IMR-90 (cell line): ENCODE data around the gene DNAJC4.

Experiments used
- BHLHE40 ChIP-seq: fragments of 150-350 bp; IDR thresholded peaks from 2 replicates; pipeline ENCODE4 v1.6.1; 2016; ENCODE audit warnings: mild to moderate bottlenecking, low read depth, low read length
- CEBPB ChIP-seq: IDR thresholded peaks from 2 replicates; pipeline ENCODE4 v1.6.1; 2012; ENCODE audit warnings: low read depth, low read length, improper control_type of control experiment
- CHD1 ChIP-seq: IDR thresholded peaks from 2 replicates; pipeline ENCODE4 v1.6.1; 2012; ENCODE audit warnings: low read depth, low read length, improper control_type of control experiment
- MAZ ChIP-seq: IDR thresholded peaks from 2 replicates; pipeline ENCODE4 v1.6.1; 2012; ENCODE audit warnings: low read depth, mild to moderate bottlenecking, low read length, improper control_type of control experiment, moderate library complexity, borderline replicate concordance
- NFE2L2 ChIP-seq: fragments of 150-350 bp; IDR thresholded peaks from 2 replicates; pipeline ENCODE4 v1.6.1; 2016; ENCODE audit warnings: low read depth, mild to moderate bottlenecking, low read length
- POLR2A ChIP-seq: IDR thresholded peaks from 2 replicates; pipeline ENCODE4 v1.6.1; 2012; ENCODE audit warnings: mild to moderate bottlenecking, low read depth, low read length
- RFX5 ChIP-seq: IDR thresholded peaks from 2 replicates; pipeline ENCODE4 v1.8.0; 2012; ENCODE audit warnings: low read depth, mild to moderate bottlenecking, low read length, moderate library complexity
- SMC3 ChIP-seq: fragments of 150-350 bp; IDR thresholded peaks from 2 replicates; pipeline ENCODE4 v1.6.1; 2016; ENCODE audit warnings: low read depth, mild to moderate bottlenecking, antibody characterized with exemption, low read length, moderate library complexity
- TF ChIP-seq, protein P1 (sequence below): conservative IDR thresholded peaks from 2 replicates; pipeline ENCODE4 v1.5.1; 2012; ENCODE audit warnings: mild to moderate bottlenecking, low read depth, low read length, improper control_type of control experiment
- TF ChIP-seq, protein P2 (sequence below): fragments of 150-350 bp; IDR thresholded peaks from 2 replicates; pipeline ENCODE4 v1.6.1; 2016; ENCODE audit warnings: low read depth, mild to moderate bottlenecking, low read length, moderate library complexity, borderline replicate concordance

DNA sequence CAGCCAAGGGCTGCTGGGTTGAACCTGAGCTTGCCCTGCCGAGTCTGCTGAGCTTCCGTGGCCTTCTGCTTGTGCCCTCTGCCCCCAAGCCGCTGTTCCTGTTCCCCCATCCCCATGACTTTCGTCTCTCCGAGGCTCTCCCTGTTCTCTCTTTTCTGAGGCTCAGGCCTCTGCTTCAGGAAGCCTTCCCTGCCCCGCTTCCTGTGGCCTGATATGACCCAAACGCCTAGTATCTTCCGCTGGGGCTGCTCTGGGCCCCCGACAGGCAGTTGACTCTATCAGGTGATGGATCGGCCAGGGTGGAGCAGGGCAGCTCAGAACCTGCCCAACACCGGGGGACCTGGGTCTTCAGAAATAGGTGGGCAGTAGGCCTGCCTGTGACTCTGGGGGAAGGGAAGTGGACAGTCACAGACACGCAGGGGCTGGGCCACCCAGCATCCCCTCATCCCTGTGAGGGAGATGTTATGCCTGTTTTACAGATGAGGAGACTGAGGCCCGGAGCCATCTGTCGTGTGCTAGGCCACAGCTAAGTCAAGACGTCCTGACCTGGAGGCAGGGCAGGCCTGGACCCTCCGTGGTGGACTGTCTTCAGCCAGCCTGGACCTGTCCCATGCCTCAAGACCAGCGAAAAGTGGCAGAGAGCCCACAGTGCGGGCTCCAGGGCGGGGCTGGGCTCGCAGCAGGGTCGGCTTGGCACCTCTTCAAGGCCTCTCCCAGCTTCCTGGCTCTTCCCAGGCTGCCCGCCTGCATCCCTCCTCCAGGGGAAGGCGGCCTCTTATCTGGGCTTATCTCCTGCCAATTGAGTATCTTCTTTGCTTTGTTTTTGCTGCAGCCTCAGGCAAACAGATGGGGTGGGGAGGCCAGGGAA, 37.9 kb downstream of the DNAJC4 start:
- TF ChIP-seq POLR2A (no peak), MAZ (no peak), SMC3 (no peak), BHLHE40 (no peak), NFE2L2 (no peak), CHD1 (no peak), RFX5 (no peak), CEBPB (no peak)
- TF ChIP-seq, protein P1, sequence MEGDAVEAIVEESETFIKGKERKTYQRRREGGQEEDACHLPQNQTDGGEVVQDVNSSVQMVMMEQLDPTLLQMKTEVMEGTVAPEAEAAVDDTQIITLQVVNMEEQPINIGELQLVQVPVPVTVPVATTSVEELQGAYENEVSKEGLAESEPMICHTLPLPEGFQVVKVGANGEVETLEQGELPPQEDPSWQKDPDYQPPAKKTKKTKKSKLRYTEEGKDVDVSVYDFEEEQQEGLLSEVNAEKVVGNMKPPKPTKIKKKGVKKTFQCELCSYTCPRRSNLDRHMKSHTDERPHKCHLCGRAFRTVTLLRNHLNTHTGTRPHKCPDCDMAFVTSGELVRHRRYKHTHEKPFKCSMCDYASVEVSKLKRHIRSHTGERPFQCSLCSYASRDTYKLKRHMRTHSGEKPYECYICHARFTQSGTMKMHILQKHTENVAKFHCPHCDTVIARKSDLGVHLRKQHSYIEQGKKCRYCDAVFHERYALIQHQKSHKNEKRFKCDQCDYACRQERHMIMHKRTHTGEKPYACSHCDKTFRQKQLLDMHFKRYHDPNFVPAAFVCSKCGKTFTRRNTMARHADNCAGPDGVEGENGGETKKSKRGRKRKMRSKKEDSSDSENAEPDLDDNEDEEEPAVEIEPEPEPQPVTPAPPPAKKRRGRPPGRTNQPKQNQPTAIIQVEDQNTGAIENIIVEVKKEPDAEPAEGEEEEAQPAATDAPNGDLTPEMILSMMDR = no peak
- TF ChIP-seq, protein P2, sequence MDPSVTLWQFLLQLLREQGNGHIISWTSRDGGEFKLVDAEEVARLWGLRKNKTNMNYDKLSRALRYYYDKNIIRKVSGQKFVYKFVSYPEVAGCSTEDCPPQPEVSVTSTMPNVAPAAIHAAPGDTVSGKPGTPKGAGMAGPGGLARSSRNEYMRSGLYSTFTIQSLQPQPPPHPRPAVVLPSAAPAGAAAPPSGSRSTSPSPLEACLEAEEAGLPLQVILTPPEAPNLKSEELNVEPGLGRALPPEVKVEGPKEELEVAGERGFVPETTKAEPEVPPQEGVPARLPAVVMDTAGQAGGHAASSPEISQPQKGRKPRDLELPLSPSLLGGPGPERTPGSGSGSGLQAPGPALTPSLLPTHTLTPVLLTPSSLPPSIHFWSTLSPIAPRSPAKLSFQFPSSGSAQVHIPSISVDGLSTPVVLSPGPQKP = no peak
